Activated CD4-positive, alpha-beta memory T cell treated with anti-CD3 and anti-CD28 coated beads for 36 hours (primary cell): Measurements from ENCODE around the gene INSRR. TPM values are rescaled to one million over a fixed set of nuclear protein-coding genes. Genes with fewer than 3 reads are reported as not detected.
A peak's percentile ranks its signal among the peaks of the same experiment; 100 is the strongest.

ENCODE experiments used
- CTCF ChIA-PET: fragments of 350-600 bp; sonication (Branson Sonifier 250); formaldehyde crosslinking; loops from one replicate; lab custom pipeline; 2021; ENCODE audit warnings: antibody characterized with exemption, inconsistent platforms; lab: Charles Lee
- POLR2A ChIA-PET: fragments of 350-600 bp; sonication (Branson Sonifier 250); formaldehyde crosslinking; loops from one replicate; lab custom pipeline; 2021; ENCODE audit warnings: antibody characterized with exemption; lab: Charles Lee
- DNase-seq: peaks from one replicate; pipeline ENCODE4 v3.0.0-alpha.2; 2020
- H3K27ac Mint-ChIP-seq: one replicate; pipeline ENCODE4 v1.8.0; 2021; ENCODE audit warnings: mixed read lengths
- H3K27me3 Mint-ChIP-seq: one replicate; pipeline ENCODE4 v1.8.0; 2021; ENCODE audit warnings: mixed read lengths
- H3K36me3 Mint-ChIP-seq: one replicate; pipeline ENCODE4 v1.8.0; 2021; ENCODE audit warnings: mixed read lengths
- H3K4me1 Mint-ChIP-seq: one replicate; pipeline ENCODE4 v1.8.0; 2021; ENCODE audit warnings: low read depth, mixed read lengths
- H3K4me3 Mint-ChIP-seq: one replicate; pipeline ENCODE4 v1.8.0; 2021; ENCODE audit warnings: mild to moderate bottlenecking, mixed read lengths
- H3K9me3 Mint-ChIP-seq: one replicate; pipeline ENCODE4 v1.8.0; 2021; ENCODE audit warnings: mixed read lengths
- intact Hi-C: fragments of 100-400 bp; cut with micrococcal nuclease; formaldehyde crosslinking; loops from one replicate; pipeline ENCODE4 v1.15.1; 2023
- total RNA-seq, 2 experiments: library from RNA; stranded (reverse); gene quantifications; one replicate each; pipeline ENCODE4 v1.2.3, GENCODE V29; 2021

Gene INSRR
- total RNA-seq, 2 experiments from 2014 or later = 0.05 to 0.14 TPM

DNA sequence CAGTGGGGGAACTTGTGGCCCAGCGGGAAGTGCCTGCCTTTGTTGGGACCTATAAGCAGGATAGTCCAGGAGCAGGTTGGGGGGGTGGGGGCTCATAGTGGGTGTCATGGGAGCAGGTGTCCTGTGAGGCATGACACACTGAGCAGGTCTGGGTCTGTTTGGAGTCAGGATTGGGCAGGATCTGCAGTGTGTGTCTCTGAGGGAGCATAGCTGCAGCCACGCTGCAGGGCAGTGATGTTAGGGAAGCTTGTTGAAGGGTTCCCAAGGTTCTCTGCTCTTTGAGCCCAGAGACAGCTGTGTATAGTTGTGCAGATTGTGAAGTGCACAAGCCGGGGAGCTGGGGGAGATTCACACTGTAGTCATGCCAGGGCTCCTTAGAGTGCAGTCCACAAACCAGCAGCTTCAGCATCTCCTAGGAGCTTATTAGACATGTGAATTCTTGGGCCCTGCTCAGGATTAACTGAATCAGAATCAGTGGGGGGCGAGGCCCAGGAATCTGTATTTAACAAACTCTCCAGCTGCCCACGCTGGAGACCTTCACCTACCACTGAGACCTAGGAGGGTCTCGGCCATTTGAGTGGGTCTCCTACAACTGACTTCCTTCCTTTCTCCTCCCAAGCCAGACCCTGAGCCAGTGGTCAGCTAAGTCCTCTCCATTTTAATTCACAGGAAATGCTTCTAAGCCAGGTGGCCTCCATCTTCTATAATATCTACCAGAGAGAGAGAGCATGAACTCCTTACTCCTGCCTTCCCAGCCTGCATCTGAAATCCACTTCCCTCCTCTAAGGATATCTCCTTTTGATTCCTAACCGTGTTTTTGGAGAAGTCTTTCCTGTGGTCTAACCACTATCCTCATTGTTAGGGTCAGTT is 11.1 kb downstream of the INSRR start:
- no peaks in the 10 kb centered on the region for H3K9me3 Mint-ChIP-seq
- no peak overlapping the region for H3K27ac Mint-ChIP-seq
- H3K27me3 Mint-ChIP-seq = peaks cover 38% of the 10 kb centered on the region
- intact Hi-C loops = no loop called here
- ChIA-PET POLR2A (interaction anchor here (1.0 to 2.4 kb wide), 4 partner anchors 9 to 40 kb away, joined by 3 to 9 read pairs (median 6); partner anchors contain the start of genes INSRR and NTRK1), CTCF (interaction anchor here (1.1 to 5.0 kb wide), 6 partner anchors 9 to 122 kb away, joined by 3 to 47 read pairs (median 10); partner anchors contain the start of gene NTRK1)
- peaks cover 20% of the 10 kb centered on the region for H3K4me1 Mint-ChIP-seq
- no peak for DNase-seq
- no peaks in the 10 kb centered on the region for H3K36me3 Mint-ChIP-seq
- no peak overlapping the region for H3K4me3 Mint-ChIP-seq

DNA sequence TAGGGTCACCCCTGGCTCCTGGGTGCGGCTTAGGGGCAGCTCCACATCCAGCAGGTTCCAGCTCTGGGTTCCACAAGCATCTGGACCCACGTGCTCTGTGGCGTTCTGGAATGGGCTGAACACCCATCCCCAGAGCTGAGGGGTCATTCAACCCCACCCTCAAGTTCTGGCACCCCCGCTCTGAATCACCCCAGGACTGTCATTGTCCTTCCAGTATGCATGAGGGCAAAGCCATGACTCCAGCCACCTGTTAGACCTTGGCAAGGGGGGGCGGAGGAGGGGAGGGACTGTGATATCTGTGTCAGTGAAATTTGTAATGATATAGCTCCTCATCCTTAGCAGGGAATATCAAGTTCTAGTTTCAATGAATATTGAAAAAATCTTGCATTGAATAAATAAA is 12.3 kb downstream of the INSRR start:
- peaks cover 50% of the 10 kb centered on the region for H3K27me3 Mint-ChIP-seq
- peaks cover 20% of the 10 kb centered on the region for H3K4me1 Mint-ChIP-seq
- ChIA-PET POLR2A (interaction anchor here (0.6 to 2.4 kb wide), 3 partner anchors 8 to 61 kb away, joined by 3 to 9 read pairs (median 5); no protein-coding TSS in a partner anchor), CTCF (interaction anchor here (1.1 to 5.0 kb wide), 5 partner anchors 8 to 157 kb away, joined by 4 to 47 read pairs (median 5); no protein-coding TSS in a partner anchor)
- H3K27ac Mint-ChIP-seq = no peak overlapping the region
- H3K9me3 Mint-ChIP-seq = no peaks in the 10 kb centered on the region
- intact Hi-C loops = no loop called here
- DNase-seq = no peak
- H3K4me3 Mint-ChIP-seq = no peak overlapping the region
- no peaks in the 10 kb centered on the region for H3K36me3 Mint-ChIP-seq

DNA sequence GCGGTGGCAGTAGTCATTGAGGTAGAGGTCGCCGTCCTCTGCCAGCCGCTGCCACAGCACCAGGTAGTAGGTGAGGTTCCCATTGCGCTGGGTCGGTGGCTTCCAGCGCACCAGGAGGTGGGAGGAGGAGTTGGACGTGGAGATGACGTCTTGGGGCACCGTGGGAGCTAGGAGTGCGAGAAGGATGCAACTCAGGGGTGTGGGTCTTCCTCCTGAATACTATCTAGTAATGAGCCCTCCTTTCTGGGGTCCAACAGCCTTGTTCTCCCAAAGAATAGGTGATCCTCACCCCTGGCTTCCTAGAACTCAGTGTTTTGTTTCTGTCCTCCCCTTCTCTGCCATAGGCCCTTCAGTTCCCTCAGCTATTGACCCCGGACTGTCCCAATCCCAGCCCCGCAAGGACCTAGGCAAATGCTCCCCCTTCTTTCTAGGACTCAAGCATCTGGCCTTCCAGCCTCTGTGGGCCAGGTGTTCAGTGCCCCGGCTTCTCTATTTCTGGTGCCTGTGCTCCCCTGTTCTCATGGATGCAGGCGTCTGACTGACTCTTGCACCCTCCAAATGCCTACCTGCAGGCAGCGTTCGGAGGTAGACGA is 12.9 kb downstream of the INSRR start:
- Mint-ChIP-seq H3K4me3 (no peak overlapping the region), H3K36me3 (no peaks in the 10 kb centered on the region), H3K9me3 (no peaks in the 10 kb centered on the region), H3K27ac (no peak overlapping the region), H3K4me1 (peaks cover 20% of the 10 kb centered on the region), H3K27me3 (peaks cover 52% of the 10 kb centered on the region)
- intact Hi-C loops = no loop called here
- no peak for DNase-seq
- ChIA-PET CTCF (interaction anchor here (1.1 to 5.0 kb wide), 5 partner anchors 8 to 156 kb away, joined by 4 to 47 read pairs (median 5); partner anchors contain the start of gene NTRK1), POLR2A (interaction anchor here (0.6 kb wide), 1 partner anchor 61 kb away, joined by 3 read pairs; no protein-coding TSS in a partner anchor)

DNA sequence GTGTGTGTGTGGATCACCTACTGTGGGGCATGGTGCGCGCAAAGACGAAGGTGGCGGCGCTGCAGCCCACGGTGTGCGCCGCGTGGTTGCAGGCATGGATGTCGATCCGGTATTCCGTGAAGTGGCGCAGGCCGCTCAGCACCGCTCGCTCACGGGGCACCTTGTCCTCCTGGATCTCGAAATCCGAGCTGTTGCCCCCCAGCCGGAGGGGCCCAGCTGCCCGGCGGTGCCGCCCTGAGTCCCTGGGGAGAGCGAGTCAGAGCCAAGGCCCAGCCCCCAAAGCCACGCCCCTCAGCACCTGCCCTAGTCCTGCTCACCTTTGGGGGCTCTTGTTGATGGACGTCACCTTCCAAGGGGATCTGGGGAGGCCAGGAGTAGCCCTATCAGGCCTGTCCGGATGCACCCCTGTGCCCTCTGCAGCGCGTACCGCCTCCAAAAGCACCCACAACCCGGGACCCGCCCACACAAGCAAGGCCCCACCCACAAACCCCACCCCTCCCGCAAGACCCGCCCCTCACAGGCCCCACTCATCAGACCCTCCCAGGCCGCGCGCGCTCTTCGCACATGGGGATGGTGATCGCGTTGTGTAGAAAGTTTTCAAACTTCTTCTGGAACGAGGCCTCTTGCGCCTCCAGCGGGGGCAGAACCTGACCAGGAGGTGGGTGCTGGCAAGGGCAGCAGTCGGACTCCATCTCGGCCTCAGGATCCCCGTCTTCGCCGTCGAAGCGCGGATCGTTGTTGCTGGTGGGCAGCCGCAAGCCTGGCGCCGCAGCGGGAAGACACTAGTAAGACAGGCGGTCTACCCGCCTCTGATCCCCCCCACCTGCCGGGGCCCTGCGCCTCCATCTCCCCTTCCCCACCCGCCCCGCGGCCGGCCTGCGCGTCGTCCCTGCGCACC is 13.6 kb downstream of the INSRR start:
- DNase-seq = peak; percentile 48
- peaks cover 20% of the 10 kb centered on the region for H3K4me1 Mint-ChIP-seq
- H3K9me3 Mint-ChIP-seq = no peaks in the 10 kb centered on the region
- H3K36me3 Mint-ChIP-seq = no peaks in the 10 kb centered on the region
- intact Hi-C loops = no loop called here
- no peak overlapping the region for H3K27ac Mint-ChIP-seq
- H3K4me3 Mint-ChIP-seq = no peak overlapping the region
- ChIA-PET CTCF (interaction anchor here (1.5 to 2.0 kb wide), 3 partner anchors 13 to 155 kb away, joined by 4 to 9 read pairs (median 5); partner anchors contain the start of gene NTRK1), POLR2A (interaction anchor here (1.0 kb wide), 1 partner anchor 38 kb away, joined by 3 read pairs; no protein-coding TSS in a partner anchor)
- H3K27me3 Mint-ChIP-seq = peaks cover 58% of the 10 kb centered on the region

DNA sequence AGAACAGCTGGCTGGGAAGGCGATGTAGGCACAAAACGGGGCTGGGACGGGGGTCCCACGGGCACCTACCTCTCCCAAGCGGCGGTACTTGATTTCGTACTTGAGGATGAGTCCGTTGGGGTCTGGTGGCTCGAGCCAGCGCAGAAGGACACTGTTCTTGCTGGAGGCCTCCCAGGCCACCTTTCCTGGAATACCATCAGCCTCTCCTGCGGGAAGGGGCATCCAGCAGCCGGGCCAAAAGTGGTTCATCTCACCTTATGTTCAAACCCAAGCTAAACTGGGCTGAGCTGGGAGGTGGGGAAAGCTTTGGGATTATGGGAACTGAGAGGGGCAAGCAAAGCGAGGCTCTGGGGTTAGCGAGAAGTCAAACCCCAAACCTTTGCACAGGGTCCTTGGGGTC is 14.3 kb downstream of the INSRR start:
- intact Hi-C loops = no loop called here
- no peak overlapping the region for H3K27ac Mint-ChIP-seq
- no peak for DNase-seq
- peaks cover 60% of the 10 kb centered on the region for H3K27me3 Mint-ChIP-seq
- ChIA-PET POLR2A (interaction anchor here (1.0 kb wide), 1 partner anchor 37 kb away, joined by 3 read pairs; no protein-coding TSS in a partner anchor), CTCF (interaction anchor here (2.0 kb wide), 1 partner anchor 15 kb away, joined by 9 read pairs; the partner anchor contains the start of gene NTRK1)
- no peak overlapping the region for H3K4me3 Mint-ChIP-seq
- no peaks in the 10 kb centered on the region for H3K36me3 Mint-ChIP-seq
- H3K9me3 Mint-ChIP-seq = no peaks in the 10 kb centered on the region
- peaks cover 20% of the 10 kb centered on the region for H3K4me1 Mint-ChIP-seq

DNA sequence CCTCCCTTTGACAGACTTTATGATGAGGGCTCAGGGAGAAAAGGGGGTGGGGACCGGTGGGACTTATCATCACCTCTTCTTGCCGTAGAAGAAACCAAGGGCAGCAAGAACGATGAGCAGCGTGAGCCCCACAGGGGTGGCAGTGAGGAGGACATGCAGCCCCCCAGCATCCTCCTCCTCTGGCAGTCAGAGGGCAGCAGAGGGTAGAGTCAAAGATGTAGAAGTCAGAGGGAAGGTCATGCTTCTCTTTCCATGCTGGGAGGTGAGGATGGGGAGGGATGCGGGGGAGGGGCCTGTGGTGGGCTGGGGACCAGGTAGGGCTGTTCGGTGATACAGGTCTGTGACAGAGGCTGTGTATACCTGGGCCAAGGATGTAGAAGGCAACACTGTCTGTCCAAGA is 14.8 kb downstream of the INSRR start:
- Mint-ChIP-seq H3K4me1 (peaks cover 19% of the 10 kb centered on the region), H3K4me3 (no peak overlapping the region), H3K27me3 (peaks cover 61% of the 10 kb centered on the region), H3K36me3 (no peaks in the 10 kb centered on the region), H3K9me3 (no peaks in the 10 kb centered on the region), H3K27ac (no peak overlapping the region)
- ChIA-PET CTCF (interaction anchor here (2.0 kb wide), 1 partner anchor 16 kb away, joined by 9 read pairs; the partner anchor contains the start of gene NTRK1), POLR2A (interaction anchor here (1.0 kb wide), 1 partner anchor 36 kb away, joined by 3 read pairs; no protein-coding TSS in a partner anchor)
- intact Hi-C loops = no loop called here
- DNase-seq = no peak

DNA sequence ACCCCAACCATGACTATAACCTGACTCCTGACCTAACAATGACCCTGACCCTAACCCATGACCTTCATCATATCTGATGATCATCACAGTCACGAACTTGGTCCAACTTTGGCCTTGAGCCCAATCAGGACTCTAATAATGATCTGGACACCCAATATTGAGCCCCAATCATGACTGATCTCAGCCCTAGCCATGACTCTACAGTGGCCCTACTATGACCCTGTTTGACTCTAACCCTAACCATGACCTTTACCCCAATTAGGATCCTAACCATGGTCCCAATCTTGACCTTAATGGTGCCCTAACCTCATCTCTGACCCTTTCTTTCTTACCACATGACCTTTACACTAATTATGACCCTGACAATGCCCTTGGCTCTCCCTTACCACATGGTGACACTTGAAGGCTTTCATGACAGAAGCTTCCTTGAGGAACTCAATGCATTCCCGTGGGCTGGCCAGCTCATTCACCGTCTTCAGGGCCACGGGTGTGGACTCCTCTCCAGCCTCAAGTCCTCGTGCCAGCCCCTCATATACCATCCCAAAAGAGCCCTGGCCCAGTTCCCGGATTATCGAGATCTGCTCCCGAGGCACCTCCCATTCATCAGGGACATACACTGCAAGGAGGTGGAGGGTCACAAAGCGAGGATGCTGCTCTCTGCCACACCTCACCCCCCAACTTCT is 16.2 kb downstream of the INSRR start:
- CTCF ChIA-PET = interaction anchor here (0.7 kb wide), 1 partner anchor 30 kb away, joined by 3 read pairs; no protein-coding TSS in a partner anchor
- no peak overlapping the region for H3K27ac Mint-ChIP-seq
- H3K4me3 Mint-ChIP-seq = no peak overlapping the region
- no peaks in the 10 kb centered on the region for H3K36me3 Mint-ChIP-seq
- POLR2A ChIA-PET = no interaction called here
- H3K27me3 Mint-ChIP-seq = peaks cover 60% of the 10 kb centered on the region
- no peaks in the 10 kb centered on the region for H3K9me3 Mint-ChIP-seq
- peaks cover 15% of the 10 kb centered on the region for H3K4me1 Mint-ChIP-seq
- intact Hi-C loops = no loop called here
- DNase-seq = no peak

DNA sequence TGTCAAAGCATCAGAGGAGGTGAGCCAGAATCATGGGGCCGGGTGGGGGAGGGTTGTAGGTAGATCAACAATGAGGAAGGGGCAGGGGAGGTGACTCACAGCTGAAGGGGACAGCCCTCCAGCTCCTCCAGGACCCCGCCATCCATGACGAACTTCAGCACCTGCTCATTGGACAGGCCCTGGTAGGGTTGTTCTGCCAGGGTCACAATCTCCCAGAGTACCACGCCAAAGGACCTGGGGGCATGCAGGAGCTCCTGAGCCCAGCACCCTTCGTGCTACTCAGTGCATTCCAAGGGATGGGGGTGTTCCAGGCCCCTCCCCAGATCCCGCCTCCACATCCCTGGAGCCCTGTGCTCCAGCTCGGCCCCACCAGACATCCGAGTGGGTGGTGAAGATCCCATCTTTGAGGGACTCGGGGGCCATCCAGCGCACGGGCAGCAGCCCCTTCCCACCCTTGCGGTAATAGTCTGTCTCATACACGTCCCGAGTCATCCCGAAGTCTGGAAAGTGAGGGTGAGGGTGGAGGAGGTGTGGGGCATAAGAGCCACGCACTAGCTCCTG is 17.5 kb downstream of the INSRR start:
- Mint-ChIP-seq H3K4me1 (peaks cover 28% of the 10 kb centered on the region), H3K36me3 (no peaks in the 10 kb centered on the region), H3K27me3 (peaks cover 62% of the 10 kb centered on the region), H3K4me3 (no peak overlapping the region), H3K9me3 (no peaks in the 10 kb centered on the region), H3K27ac (no peak overlapping the region)
- intact Hi-C loops = no loop called here
- no peak for DNase-seq
- ChIA-PET CTCF (interaction anchor here (0.7 to 2.3 kb wide), 6 partner anchors 15 to 115 kb away, joined by 3 to 14 read pairs (median 6); partner anchors contain the start of gene NTRK1), POLR2A (no interaction called here)

DNA sequence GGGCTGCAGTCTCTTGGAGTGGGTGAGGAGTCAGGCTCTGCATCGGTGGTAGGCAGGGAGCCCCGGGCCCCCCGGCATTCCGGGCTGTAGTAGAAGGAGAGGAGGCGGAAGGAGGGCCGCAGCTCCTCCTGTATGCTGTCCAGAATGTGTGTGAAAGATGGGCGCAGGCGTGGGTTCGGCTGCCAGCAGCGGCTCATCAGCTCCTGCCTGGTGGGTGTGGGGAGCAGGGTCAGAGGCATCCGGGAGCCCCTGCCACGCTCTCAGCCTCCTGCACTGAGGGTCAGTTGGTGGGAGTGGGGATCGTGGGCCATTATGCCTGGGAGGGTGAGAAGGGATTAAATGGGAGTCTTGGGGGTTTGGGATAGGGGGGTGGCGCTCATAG is 18.0 kb downstream of the INSRR start:
- ChIA-PET POLR2A (no interaction called here), CTCF (interaction anchor here (0.7 to 2.3 kb wide), 6 partner anchors 15 to 115 kb away, joined by 3 to 14 read pairs (median 6); partner anchors contain the start of gene NTRK1)
- no peak overlapping the region for H3K4me3 Mint-ChIP-seq
- intact Hi-C loops = no loop called here
- no peaks in the 10 kb centered on the region for H3K36me3 Mint-ChIP-seq
- DNase-seq = no peak
- H3K4me1 Mint-ChIP-seq = peaks cover 33% of the 10 kb centered on the region
- H3K9me3 Mint-ChIP-seq = no peaks in the 10 kb centered on the region
- peaks cover 60% of the 10 kb centered on the region for H3K27me3 Mint-ChIP-seq
- H3K27ac Mint-ChIP-seq = no peak overlapping the region

DNA sequence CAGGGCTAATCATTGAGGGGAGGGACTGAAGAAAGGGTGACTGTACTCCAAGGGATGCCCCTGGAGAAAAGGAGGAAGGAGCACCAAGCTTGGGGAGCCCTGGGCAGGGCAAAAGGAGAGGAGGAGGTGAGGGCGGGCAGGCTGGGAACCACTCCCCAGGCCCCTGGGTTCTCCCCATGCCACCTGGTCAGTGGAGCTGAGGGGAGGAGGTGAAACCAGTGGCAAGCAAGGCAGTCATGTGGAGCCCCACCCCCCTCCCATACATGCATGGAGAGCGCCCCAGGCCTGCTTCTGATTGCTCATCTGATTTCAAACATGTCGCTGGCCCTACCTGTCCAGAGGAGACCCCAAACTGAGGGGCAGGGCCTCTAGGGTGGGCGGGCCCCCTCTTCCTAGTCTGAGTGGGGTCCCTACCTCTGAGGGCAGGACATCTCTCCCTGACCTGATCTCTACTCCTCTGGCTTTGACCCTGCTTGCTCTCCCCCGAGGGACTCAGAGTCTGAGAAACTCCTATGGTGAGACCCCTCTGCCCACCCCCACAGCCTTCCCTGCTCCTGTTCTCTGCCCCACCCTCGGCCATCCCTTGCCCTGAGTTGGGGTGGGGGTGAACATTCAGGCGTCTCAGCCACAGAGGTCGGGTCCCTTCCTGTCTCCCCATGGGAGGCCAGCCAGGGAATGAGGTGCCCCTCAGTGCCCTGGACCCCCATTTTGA is 18.6 kb downstream of the INSRR start:
- Mint-ChIP-seq H3K27ac (no peak overlapping the region), H3K4me3 (no peak overlapping the region), H3K36me3 (no peaks in the 10 kb centered on the region), H3K27me3 (peaks cover 61% of the 10 kb centered on the region), H3K4me1 (peaks cover 35% of the 10 kb centered on the region), H3K9me3 (no peaks in the 10 kb centered on the region)
- ChIA-PET CTCF (interaction anchor here (1.0 to 2.3 kb wide), 5 partner anchors 16 to 50 kb away, joined by 4 to 14 read pairs (median 8); partner anchors contain the start of gene NTRK1), POLR2A (no interaction called here)
- no peak for DNase-seq
- intact Hi-C loops = no loop called here
